Measurements from ENCODE around the gene UBE2D2.

GRCh38 chr5:139517683-139518564 is 43.2 kb upstream of the UBE2D2 start:
- TF ChIP-seq CTCF (IDR thresholded peaks at IDR 0.05; ENCODE audit: poor library complexity, severe bottlenecking): peak; percentile 83
- no peak for TF ChIP-seq TAF1 (IDR thresholded peaks at IDR 0.05; ENCODE audit: low read depth)
- TF ChIP-seq EZH2 (IDR thresholded peaks at IDR 0.05; ENCODE audit: borderline replicate concordance, insufficient read depth, low read length, poor library complexity, severe bottlenecking): no peak
- TF ChIP-seq, protein P1, sequence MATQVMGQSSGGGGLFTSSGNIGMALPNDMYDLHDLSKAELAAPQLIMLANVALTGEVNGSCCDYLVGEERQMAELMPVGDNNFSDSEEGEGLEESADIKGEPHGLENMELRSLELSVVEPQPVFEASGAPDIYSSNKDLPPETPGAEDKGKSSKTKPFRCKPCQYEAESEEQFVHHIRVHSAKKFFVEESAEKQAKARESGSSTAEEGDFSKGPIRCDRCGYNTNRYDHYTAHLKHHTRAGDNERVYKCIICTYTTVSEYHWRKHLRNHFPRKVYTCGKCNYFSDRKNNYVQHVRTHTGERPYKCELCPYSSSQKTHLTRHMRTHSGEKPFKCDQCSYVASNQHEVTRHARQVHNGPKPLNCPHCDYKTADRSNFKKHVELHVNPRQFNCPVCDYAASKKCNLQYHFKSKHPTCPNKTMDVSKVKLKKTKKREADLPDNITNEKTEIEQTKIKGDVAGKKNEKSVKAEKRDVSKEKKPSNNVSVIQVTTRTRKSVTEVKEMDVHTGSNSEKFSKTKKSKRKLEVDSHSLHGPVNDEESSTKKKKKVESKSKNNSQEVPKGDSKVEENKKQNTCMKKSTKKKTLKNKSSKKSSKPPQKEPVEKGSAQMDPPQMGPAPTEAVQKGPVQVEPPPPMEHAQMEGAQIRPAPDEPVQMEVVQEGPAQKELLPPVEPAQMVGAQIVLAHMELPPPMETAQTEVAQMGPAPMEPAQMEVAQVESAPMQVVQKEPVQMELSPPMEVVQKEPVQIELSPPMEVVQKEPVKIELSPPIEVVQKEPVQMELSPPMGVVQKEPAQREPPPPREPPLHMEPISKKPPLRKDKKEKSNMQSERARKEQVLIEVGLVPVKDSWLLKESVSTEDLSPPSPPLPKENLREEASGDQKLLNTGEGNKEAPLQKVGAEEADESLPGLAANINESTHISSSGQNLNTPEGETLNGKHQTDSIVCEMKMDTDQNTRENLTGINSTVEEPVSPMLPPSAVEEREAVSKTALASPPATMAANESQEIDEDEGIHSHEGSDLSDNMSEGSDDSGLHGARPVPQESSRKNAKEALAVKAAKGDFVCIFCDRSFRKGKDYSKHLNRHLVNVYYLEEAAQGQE (IDR thresholded peaks at IDR 0.05; ENCODE audit: borderline replicate concordance): no peak
- peak; percentile 66 for TF ChIP-seq SMC3 (conservative IDR thresholded peaks at IDR 0.05; ENCODE audit: poor library complexity)
